Ishikawa (cell line): ENCODE data around the gene LAMA1.

ENCODE experiments used
- CEBPB ChIP-seq: IDR thresholded peaks from 2 replicates; pipeline ENCODE4 v1.6.1; 2012
- CREB1 ChIP-seq: IDR thresholded peaks from 2 replicates; pipeline ENCODE4 v1.6.1; 2012; ENCODE audit warnings: low read depth
- EGR1 ChIP-seq: IDR thresholded peaks from 2 replicates; pipeline ENCODE4 v1.6.1; 2012
- EP300 ChIP-seq: IDR thresholded peaks from 2 replicates; pipeline ENCODE4 v1.6.1; 2012; ENCODE audit warnings: borderline replicate concordance
- FOXM1 ChIP-seq: IDR thresholded peaks from 2 replicates; pipeline ENCODE4 v1.6.1; 2012; ENCODE audit warnings: low read depth, borderline replicate concordance
- NFIC ChIP-seq: IDR thresholded peaks from 2 replicates; pipeline ENCODE4 v1.6.1; 2012
- RAD21 ChIP-seq: IDR thresholded peaks from 2 replicates; pipeline ENCODE4 v1.6.1; 2012; ENCODE audit warnings: low read depth
- TAF1 ChIP-seq: IDR thresholded peaks from 2 replicates; pipeline ENCODE4 v1.6.1; 2012; ENCODE audit warnings: low read depth, mild to moderate bottlenecking
- TCF12 ChIP-seq: IDR thresholded peaks from 2 replicates; pipeline ENCODE4 v1.6.1; 2012; ENCODE audit warnings: low read depth
- TEAD4 ChIP-seq: IDR thresholded peaks from 2 replicates; pipeline ENCODE4 v1.6.1; 2012
- YY1 ChIP-seq: IDR thresholded peaks from 2 replicates; pipeline ENCODE4 v1.6.1; 2012; ENCODE audit warnings: low read depth
- ZBTB7A ChIP-seq: IDR thresholded peaks from 2 replicates; pipeline ENCODE4 v1.6.1; 2012; ENCODE audit warnings: low read depth
- TF ChIP-seq, protein P1 (sequence below): IDR thresholded peaks from 2 replicates; pipeline ENCODE4 v1.6.1; 2012; ENCODE audit warnings: low read depth, mild to moderate bottlenecking
- TF ChIP-seq, protein P2 (sequence below): IDR thresholded peaks from 2 replicates; pipeline ENCODE4 v1.6.1; 2012
- TF ChIP-seq, protein P3 (sequence below): IDR thresholded peaks from 2 replicates; pipeline ENCODE4 v1.6.1; 2012

Gene LAMA1

DNA sequence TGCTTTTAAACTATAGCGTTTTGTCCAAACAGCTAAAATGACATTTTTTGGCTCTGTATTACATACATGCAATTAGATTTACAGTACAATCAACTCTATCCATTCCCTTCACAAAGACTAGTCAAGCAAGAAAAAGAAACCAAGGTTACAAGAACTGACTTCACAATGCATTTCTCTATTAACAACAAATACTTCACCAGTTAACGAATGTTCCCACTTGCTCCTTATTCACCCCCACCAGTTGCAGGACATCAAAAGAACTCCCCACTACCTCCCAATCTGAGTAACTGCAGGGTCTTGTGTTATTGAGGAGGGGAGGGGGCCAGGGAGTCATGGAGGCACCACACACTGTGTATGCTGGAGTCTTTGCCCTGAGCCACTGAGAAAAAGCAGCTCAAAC lies 34.9 kb downstream of the LAMA1 start:
- TF ChIP-seq CREB1 (no peak), ZBTB7A (no peak), TAF1 (no peak), YY1 (no peak), FOXM1 (no peak), EGR1 (no peak), EP300 (no peak), TCF12 (no peak), RAD21 (no peak), TEAD4 (no peak), CEBPB (no peak), NFIC (no peak)
- TF ChIP-seq, protein P1, sequence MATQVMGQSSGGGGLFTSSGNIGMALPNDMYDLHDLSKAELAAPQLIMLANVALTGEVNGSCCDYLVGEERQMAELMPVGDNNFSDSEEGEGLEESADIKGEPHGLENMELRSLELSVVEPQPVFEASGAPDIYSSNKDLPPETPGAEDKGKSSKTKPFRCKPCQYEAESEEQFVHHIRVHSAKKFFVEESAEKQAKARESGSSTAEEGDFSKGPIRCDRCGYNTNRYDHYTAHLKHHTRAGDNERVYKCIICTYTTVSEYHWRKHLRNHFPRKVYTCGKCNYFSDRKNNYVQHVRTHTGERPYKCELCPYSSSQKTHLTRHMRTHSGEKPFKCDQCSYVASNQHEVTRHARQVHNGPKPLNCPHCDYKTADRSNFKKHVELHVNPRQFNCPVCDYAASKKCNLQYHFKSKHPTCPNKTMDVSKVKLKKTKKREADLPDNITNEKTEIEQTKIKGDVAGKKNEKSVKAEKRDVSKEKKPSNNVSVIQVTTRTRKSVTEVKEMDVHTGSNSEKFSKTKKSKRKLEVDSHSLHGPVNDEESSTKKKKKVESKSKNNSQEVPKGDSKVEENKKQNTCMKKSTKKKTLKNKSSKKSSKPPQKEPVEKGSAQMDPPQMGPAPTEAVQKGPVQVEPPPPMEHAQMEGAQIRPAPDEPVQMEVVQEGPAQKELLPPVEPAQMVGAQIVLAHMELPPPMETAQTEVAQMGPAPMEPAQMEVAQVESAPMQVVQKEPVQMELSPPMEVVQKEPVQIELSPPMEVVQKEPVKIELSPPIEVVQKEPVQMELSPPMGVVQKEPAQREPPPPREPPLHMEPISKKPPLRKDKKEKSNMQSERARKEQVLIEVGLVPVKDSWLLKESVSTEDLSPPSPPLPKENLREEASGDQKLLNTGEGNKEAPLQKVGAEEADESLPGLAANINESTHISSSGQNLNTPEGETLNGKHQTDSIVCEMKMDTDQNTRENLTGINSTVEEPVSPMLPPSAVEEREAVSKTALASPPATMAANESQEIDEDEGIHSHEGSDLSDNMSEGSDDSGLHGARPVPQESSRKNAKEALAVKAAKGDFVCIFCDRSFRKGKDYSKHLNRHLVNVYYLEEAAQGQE = no peak
- TF ChIP-seq, protein P2, sequence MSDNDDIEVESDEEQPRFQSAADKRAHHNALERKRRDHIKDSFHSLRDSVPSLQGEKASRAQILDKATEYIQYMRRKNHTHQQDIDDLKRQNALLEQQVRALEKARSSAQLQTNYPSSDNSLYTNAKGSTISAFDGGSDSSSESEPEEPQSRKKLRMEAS = no peak
- TF ChIP-seq, protein P3, sequence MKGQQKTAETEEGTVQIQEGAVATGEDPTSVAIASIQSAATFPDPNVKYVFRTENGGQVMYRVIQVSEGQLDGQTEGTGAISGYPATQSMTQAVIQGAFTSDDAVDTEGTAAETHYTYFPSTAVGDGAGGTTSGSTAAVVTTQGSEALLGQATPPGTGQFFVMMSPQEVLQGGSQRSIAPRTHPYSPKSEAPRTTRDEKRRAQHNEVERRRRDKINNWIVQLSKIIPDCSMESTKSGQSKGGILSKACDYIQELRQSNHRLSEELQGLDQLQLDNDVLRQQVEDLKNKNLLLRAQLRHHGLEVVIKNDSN = no peak

DNA sequence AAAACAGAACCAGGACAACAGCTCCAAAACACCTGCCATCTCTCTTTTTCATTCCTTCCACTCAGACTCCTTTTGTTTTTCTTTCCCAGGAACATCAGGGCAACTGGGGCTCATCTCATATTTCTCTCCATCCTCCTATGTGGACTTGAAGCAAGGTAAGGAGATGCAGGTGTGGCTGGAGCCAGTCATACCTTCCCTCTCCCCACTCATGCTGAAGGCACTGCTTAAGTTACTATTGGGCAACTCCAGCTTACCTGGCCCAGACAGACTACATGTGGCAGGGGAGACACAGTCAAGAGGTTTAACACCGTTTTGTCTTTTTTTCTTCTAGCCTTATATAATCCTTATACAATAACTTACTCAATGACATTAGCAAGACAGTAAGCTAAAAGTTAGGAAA lies 38.4 kb downstream of the LAMA1 start:
- TF ChIP-seq TCF12 (no peak), EGR1 (no peak)

DNA sequence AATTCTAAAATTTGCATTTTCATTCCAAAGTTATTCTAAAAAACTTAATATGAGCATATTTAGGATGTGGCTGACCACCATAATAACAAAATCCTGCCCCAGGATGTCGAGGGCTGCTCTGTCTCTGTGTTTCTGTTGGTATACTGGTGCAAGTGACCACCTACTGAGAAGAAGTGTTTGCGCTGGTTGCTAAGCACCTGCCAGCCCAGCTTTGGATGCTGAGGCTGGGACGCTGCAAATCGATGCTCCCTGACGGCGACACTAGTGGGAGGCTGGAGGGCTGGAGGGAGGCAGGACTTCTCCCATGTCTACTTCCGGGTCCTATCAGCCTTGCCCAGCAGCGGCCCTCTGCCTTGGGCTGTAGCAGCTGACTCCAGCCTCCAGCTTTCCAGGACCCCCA lies 45.0 kb downstream of the LAMA1 start:
- TF ChIP-seq FOXM1 = no peak
- TF ChIP-seq EGR1 = no peak
- no peak for TF ChIP-seq CREB1
- TF ChIP-seq TAF1 = no peak
- TF ChIP-seq ZBTB7A = no peak
- no peak for TF ChIP-seq TCF12
- no peak for TF ChIP-seq EP300
- TF ChIP-seq TEAD4 = no peak
- no peak for TF ChIP-seq YY1
- TF ChIP-seq RAD21 = no peak

DNA sequence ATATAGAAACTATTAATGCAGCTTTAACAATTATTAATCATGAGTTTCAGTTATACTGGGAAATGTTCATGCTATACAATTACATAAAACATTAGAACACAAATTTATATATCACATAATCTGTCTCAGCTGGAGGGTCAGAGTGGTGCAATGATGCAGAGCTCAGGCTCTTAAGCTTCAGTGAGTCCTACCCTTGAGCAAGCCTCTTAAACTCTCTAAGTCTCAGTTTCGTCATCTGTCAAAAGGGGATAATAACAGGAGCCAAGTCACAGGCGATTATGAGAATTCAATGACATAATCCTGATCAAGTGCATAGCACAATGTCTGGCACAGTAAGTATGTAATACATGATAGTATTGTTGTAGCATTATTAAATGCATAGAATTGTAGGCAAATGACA lies 46.0 kb downstream of the LAMA1 start:
- TF ChIP-seq NFIC (no peak), EGR1 (no peak), TCF12 (no peak)

DNA sequence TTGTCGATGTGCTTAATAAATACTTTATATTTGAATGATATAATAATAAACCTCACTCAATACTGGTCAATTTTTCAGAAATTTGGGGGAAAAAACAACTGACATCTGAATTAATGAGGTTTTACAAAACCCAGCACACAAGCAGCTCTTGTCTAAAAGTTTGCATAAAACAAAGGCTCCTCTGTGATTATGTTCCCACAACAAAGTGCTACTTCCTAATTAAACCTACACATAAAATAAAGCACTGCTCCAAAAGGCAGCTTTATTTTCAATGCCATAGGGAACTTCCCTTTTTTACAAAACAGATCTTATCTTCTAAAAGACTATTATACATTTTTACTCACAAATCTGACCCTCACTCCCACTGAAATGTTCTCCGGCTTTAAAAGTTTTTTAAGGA lies 47.1 kb downstream of the LAMA1 start:
- TF ChIP-seq TEAD4 (no peak), NFIC (no peak), EP300 (no peak)
- TF ChIP-seq, protein P3 = no peak

DNA sequence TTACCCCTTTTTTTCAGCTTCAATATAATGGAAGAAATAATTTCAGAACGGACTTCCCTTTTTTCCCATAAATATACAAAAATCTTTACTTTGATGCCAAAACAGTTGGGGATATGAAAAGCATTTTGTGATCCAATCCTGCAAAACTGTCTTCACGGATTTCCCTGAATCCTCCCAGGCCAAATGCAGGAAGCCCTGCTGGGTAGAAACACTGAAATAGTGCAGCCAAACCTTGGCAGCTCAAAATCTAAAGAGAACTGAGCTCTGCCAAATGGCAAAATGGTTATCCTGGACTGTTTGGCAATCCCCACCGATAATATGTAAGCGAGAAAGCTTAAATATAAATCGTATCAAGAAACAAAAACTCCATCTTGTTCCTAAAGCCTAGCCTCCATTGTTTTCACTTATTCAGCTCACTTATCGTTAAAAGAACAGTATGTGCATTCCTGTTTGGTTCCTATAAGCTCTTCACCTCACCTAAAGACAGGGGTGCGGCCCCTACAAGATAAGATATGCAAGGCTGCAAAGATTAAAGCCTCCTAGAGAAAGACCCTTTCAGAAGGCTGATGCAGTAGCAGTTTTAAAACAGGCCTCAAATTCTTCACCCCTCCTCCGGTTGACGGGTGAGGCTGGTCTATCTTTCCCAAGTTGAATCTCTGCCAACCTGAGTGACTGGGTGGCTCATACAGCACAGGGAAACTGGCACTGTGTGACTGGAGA lies 48.6 kb downstream of the LAMA1 start:
- TF ChIP-seq TAF1 = no peak
- no peak for TF ChIP-seq NFIC
- TF ChIP-seq EP300 = no peak
- TF ChIP-seq ZBTB7A = no peak
- no peak for TF ChIP-seq CEBPB
- TF ChIP-seq YY1 = no peak
- TF ChIP-seq TCF12 = no peak

DNA sequence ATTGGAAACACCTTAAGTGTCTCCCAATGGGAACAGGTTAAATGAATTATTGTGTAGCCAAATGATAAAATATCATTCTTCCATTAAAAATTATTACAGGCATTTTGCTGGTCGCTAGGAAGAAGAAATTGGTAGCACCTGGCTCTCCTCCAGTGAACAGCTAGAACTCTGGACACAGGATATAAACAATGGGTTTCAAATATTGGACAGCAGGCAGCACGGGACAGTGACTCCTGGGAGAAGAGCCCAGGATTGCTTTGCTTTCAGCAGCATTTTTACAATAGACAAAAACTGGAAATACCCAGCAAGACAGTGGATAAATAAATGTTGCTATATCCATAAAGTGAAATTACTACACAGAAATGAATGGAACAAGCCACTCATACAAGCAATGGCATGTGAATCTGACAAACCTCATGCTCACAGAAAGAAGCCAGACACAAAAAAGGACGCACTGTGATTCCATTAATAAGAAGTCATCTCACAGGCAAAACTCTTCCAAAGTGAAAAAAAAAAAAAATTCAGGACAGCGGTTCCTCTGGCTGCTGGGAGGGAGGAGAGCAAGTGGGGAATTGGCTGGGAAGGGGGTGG lies 50.5 kb downstream of the LAMA1 start:
- TF ChIP-seq EGR1 = no peak
- TF ChIP-seq YY1 = no peak
- TF ChIP-seq, protein P2 = no peak
- TF ChIP-seq TCF12 = no peak
- TF ChIP-seq EP300 = no peak
- no peak for TF ChIP-seq RAD21
- TF ChIP-seq, protein P1 = no peak
- TF ChIP-seq ZBTB7A = no peak
- TF ChIP-seq CEBPB = no peak
- no peak for TF ChIP-seq NFIC
